ENCODE results near the gene INCA1.

INCA1 gene

GRCh38 chr17:5027299-5027698, 30.0 kb upstream of the INCA1 start:
- no peak overlapping the region for H3K4me3 ChIP-seq (ENCODE audit: low read length)
- DNase-seq (ENCODE audit: low read depth) = no peak
- no peak for TF ChIP-seq CTCF (conservative IDR thresholded peaks at IDR 0.05; ENCODE audit: low read depth, low read length)

- no peak overlapping the region for H3K4me3 ChIP-seq (ENCODE audit: low read length)
- no peak for DNase-seq (ENCODE audit: low read depth)
- no peak for TF ChIP-seq CTCF (conservative IDR thresholded peaks at IDR 0.05; ENCODE audit: low read depth, low read length)
These were observed 27.3 kb upstream of the INCA1 start for GRCh38 chr17:5024604-5025003.

- no peak overlapping the region for H3K4me3 ChIP-seq (ENCODE audit: low read length)
- TF ChIP-seq CTCF (conservative IDR thresholded peaks at IDR 0.05; ENCODE audit: low read depth, low read length) = no peak
These were observed 26.3 kb upstream of the INCA1 start for GRCh38 chr17:5023588-5024147.

GRCh38 chr17:5022171-5022711, 24.9 kb upstream of the INCA1 start:
- H3K4me3 ChIP-seq (ENCODE audit: low read length) = no peak overlapping the region
- DNase-seq (ENCODE audit: low read depth) = no peak
- TF ChIP-seq CTCF (conservative IDR thresholded peaks at IDR 0.05; ENCODE audit: low read depth, low read length) = no peak

More at GRCh38 chr17:5023588-5024147, 26.3 kb upstream of the INCA1 start:
- DNase-seq (ENCODE audit: low read depth) = no peak

DNA sequence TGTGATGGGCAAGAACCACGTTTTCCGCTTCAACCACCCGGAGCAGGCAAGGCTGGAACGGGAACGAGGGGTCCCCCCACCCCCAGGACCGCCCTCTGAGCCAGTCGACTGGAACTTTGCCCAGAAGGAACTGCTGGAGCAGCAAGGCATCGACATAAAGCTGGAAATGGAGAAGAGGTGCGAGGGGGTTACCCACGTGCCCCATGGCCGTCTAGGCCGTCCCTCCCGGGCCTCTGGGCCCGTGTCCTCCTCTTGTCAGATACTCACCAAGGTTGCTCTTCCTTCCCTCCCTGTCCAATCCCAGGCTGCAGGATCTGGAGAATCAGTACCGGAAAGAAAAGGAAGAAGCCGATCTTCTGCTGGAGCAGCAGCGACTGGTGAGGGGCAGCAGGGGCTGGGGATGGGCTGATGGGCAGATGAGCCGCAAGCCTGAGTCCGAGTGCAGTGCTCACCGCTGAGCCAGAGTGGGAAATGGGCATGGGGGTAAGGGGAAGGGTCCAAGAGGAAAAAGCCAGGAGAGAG, 23.2 kb upstream of the INCA1 start:
- no peak for DNase-seq (ENCODE audit: low read depth)
- no peak for TF ChIP-seq CTCF (conservative IDR thresholded peaks at IDR 0.05; ENCODE audit: low read depth, low read length)
- no peak overlapping the region for H3K4me3 ChIP-seq (ENCODE audit: low read length)

GRCh38 chr17:5019475-5019956, 22.2 kb upstream of the INCA1 start:
- no peak for DNase-seq (ENCODE audit: low read depth)
- H3K4me3 ChIP-seq (ENCODE audit: low read length) = no peak overlapping the region
- TF ChIP-seq CTCF (conservative IDR thresholded peaks at IDR 0.05; ENCODE audit: low read depth, low read length) = no peak

DNA sequence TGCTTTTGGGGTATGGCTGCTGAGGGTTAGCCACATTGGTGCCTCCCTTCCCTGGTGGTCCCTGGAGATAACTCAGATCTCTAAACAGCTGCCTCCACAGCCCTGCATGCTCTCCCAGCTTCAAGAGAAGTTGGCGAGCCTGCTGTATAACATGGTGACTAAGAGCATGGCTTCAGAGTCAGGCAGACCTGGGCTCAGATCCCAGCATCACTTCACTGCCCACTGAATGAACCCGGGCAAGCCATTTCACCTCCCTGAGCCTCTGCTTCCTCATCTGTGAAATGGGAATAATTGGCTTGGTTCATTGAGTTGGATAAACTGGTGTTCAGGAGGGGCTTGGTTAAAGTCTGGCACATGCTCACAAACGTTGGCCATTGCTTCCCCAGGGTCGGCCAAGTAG, 17.0 kb upstream of the INCA1 start:
- no peak for DNase-seq (ENCODE audit: low read depth)
- no peak for TF ChIP-seq CTCF (conservative IDR thresholded peaks at IDR 0.05; ENCODE audit: low read depth, low read length)
- no peak overlapping the region for H3K4me3 ChIP-seq (ENCODE audit: low read length)

Measured in retinal pigment epithelial cell (primary cell).